Body of pancreas (tissue), 4 donors: Measurements from ENCODE around the gene CNGB1.

Experiments
- CTCF ChIP-seq, 7 experiments: fragments of 450-650 bp in 4 of 7; fragments of 200-600 bp in 3 of 7; sonication (generic) in 3 of 7; IDR thresholded peaks; one replicate each; pipeline ENCODE4 v1.5.1; 2016 to 2019; ENCODE audit warnings: antibody characterized with exemption in 7 of 7
- POLR2A ChIP-seq, 3 donors: fragments of 450-650 bp; IDR thresholded peaks; one replicate each; pipeline ENCODE4 v1.6.1; 2016; ENCODE audit warnings: antibody characterized with exemption in 3 of 3, mild to moderate bottlenecking in 2 of 3

GRCh38 chr16:57894390-57895080 lies 76.4 kb downstream of the CNGB1 start:
- TF ChIP-seq POLR2A (IDR thresholded peaks at IDR 0.05), result no peak
- no peak for TF ChIP-seq CTCF (IDR thresholded peaks at IDR 0.05)
